GM21390 (cell line): ENCODE results near the gene SIX5.

ENCODE experiments used
- ATAC-seq: cut with Tn5 transposase; IDR thresholded peaks from one replicate; pipeline ENCODE4 v1.9.1; 2021; ENCODE audit not compliant: unreplicated experiment

SIX5 gene

GRCh38 chr19:45777395-45777961 is 8.4 kb upstream of the SIX5 start:
- no peak for ATAC-seq

GRCh38 chr19:45774765-45775164 is 5.7 kb upstream of the SIX5 start:
- no peak for ATAC-seq

GRCh38 chr19:45773384-45773783 is 4.3 kb upstream of the SIX5 start:
- no peak for ATAC-seq

- ATAC-seq: no peak
Observed at GRCh38 chr19:45772912-45773311, 3.9 kb upstream of the SIX5 start.

GRCh38 chr19:45772130-45772840 is 3.2 kb upstream of the SIX5 start:
- no peak for ATAC-seq

- no peak for ATAC-seq
Observed at GRCh38 chr19:45771311-45771933, 2.4 kb upstream of the SIX5 start.

- ATAC-seq: peak; percentile 45
Observed at GRCh38 chr19:45770192-45771101, 1.4 kb upstream of the SIX5 start.

GRCh38 chr19:45769821-45770191 is 754 bp upstream of the SIX5 start:
- no peak for ATAC-seq

GRCh38 chr19:45768655-45768983 is 433 bp downstream of the SIX5 start:
- no peak for ATAC-seq

GRCh38 chr19:45767881-45768654 is 984 bp downstream of the SIX5 start:
- no peak for ATAC-seq

GRCh38 chr19:45767410-45767880 is 1.6 kb downstream of the SIX5 start:
- ATAC-seq: no peak

- ATAC-seq: no peak
Observed at GRCh38 chr19:45766869-45767346, 2.1 kb downstream of the SIX5 start.

GRCh38 chr19:45766296-45766868 is 2.7 kb downstream of the SIX5 start:
- no peak for ATAC-seq

- no peak for ATAC-seq
Observed at GRCh38 chr19:45765702-45766295, 3.3 kb downstream of the SIX5 start.

GRCh38 chr19:45764945-45765701 is 3.9 kb downstream of the SIX5 start:
- no peak for ATAC-seq

- no peak for ATAC-seq
Observed at GRCh38 chr19:45764475-45764874, 4.6 kb downstream of the SIX5 start.

GRCh38 chr19:45763691-45764294 is 5.3 kb downstream of the SIX5 start:
- ATAC-seq: no peak

GRCh38 chr19:45762870-45763631 is 6.0 kb downstream of the SIX5 start:
- ATAC-seq: no peak
